Heart left ventricle (tissue), 13 donors: ENCODE results near the gene FAM43B.

Experiments used
- POLR2A ChIP-seq, 2 donors: fragments of 450-650 bp; IDR thresholded peaks; one replicate each; pipeline ENCODE4 v1.6.1; 2017; ENCODE audit warnings: antibody characterized with exemption in 2 of 2, mild to moderate bottlenecking in 2 of 2, moderate library complexity in 2 of 2
- TF ChIP-seq, protein P1 (sequence below), 12 donors: fragments of 200-600 bp; sonication (generic) in 4 of 12; IDR thresholded peaks; one replicate each; pipeline versions ENCODE4 v1.5.0 to v1.8.0; 2018 to 2022; ENCODE audit warnings: antibody characterized with exemption in 12 of 12, mild to moderate bottlenecking in 5 of 12
- donor health status: ischemic (EF 13 %, LVEDD 7.1; RV severe dilation, severe dysfunction).
- donor health status: DM: no; HTN: yes; CAD: no.
- donor health status: DM: no; HTN: no; CAD: no.
- donor health status: ischemic (EF 25% LVEDD 6.9; RV normal size, moderate dysfunction).
- donor health status: ischemic (EF 25% LVEDD 5.7; RV mildly dilated, moderate dysfunction).
- donor health status: ischemic (EF 35%, LVEDD 5.7; RV mildly dilated, moderate dysfunction).
- donor health status: nonischemic (EF 11% LVEDD 7.7; RV severe dilation, severe dysfunction).
- donor health status: DM: yes; HTN: yes; CAD: no.
- donor health status: PGD.
- donor health status: ischemic (EF 29% LVEDD 5.4; RV normal size, mild dysfunction).
- donor health status: nonischemic (EF 23%, LVEDD 6.1; RV moderate dilation, normal function).

DNA sequence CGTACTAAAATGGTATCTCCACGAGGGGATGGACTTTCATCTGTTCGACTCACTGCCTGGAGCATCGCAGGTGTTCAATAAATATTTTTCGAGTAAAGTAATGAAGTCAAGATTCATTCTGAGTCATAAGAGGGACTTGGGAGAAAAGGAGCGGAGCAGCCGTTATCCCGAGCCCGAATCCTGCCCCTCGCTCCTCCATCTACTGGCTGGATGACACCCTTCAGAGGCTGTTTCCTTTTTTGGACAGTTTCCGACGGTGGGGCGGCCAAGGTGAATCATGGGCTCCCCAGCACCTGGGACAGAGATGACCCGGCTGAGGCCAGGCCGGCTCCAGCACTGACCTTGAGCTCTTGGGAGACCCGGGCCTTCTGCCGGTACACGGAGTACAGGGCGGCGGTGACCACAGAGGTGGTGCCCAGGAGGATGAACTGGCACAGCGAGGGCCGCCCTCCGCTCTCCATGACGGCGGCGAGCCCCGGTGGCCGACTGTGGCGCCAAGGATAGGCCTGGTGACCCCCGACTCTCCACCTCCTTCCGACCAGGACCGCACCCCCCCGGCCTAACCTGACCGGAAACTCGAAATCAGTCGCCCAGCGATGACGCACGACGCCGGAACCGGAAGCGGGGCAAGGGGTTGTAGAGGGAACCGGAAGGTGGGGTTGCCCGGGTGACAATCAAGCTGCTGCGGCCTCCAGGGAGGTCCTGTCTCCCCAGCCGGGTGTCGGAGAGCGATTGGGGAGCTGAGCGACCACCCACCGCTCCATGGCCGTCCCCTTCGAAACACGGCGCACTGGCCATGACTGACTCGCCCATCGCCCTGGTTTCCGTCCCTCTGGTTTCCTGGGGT is 44.6 kb upstream of the FAM43B start, which contains the start of gene MUL1:
- peak; percentile 25 to 77 for TF ChIP-seq POLR2A (IDR thresholded peaks at IDR 0.05)
- TF ChIP-seq, protein P1, sequence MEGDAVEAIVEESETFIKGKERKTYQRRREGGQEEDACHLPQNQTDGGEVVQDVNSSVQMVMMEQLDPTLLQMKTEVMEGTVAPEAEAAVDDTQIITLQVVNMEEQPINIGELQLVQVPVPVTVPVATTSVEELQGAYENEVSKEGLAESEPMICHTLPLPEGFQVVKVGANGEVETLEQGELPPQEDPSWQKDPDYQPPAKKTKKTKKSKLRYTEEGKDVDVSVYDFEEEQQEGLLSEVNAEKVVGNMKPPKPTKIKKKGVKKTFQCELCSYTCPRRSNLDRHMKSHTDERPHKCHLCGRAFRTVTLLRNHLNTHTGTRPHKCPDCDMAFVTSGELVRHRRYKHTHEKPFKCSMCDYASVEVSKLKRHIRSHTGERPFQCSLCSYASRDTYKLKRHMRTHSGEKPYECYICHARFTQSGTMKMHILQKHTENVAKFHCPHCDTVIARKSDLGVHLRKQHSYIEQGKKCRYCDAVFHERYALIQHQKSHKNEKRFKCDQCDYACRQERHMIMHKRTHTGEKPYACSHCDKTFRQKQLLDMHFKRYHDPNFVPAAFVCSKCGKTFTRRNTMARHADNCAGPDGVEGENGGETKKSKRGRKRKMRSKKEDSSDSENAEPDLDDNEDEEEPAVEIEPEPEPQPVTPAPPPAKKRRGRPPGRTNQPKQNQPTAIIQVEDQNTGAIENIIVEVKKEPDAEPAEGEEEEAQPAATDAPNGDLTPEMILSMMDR (IDR thresholded peaks at IDR 0.05) = no peak
